ENCODE data around the gene BBS4.

The BBS4 gene

DNA sequence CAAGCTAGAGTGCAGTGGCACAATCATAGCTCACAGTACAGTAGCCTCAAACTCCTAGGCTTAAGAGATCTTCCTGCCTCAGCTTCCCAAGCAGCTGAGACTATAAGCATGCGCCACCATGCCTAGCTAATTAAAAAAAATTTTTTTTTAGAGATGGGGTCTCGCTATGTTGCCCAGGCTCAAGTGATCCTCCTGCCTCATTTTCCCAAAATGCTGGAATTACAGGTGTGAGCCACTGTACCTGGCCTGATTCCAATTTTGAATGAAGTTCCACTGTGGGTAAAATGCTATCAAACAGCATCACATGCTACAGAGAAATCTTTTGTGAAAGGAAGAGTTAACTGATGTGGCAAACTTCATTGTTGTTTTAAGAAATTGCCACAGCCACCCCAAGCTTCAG, 80.0 kb downstream of the BBS4 start:
- no peak for DNase-seq (ENCODE audit: low spot score)

DNA sequence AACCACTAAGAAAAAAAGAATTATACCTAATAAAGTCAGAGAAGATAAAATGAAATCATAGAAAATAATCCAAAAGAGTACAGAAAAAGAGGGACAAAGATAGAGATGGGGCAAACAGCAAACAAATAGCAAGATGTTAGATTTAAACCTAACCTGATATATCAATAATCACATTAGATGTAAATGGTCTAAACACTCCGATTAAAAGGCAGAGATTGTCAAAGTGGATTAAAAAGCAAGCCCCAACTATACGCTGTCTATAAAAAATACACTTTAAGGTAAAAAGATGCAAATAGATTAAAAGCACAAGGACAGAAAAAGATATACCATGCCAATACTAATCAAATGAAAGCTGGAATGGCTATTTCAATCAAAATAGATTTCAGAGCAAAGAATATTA, 80.8 kb downstream of the BBS4 start:
- no peak for DNase-seq (ENCODE audit: low spot score)

DNA sequence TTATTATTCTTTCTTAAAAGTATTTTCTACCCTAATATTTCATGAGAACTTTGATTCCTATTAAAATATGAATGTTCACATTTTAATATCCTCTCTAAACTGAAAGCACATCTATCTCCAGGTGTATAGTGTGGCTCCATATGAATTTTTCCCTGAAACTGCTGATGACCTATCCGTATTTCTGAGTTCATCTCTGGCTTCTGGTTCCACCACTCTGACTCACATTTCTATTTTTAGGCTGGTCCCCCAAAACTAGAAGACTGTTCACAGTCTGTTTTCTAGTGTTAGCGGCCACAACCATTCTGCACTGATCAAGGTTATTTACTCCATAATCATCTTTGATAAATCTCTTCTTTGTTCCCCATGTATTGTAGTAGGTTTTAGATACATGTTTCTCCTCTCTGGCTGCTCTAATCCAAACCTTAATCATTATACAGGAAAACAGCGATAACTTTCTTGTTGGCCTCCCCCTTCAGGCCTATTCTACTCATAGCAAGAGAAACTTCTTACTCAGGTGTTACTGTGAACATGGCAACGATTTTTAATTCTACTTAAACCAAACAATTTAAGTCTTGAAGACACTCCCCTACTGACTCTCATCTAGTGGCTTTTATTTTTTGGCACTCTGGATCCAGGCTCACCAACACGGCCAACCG, 84.8 kb downstream of the BBS4 start:
- DNase-seq (ENCODE audit: low spot score): no peak

DNA sequence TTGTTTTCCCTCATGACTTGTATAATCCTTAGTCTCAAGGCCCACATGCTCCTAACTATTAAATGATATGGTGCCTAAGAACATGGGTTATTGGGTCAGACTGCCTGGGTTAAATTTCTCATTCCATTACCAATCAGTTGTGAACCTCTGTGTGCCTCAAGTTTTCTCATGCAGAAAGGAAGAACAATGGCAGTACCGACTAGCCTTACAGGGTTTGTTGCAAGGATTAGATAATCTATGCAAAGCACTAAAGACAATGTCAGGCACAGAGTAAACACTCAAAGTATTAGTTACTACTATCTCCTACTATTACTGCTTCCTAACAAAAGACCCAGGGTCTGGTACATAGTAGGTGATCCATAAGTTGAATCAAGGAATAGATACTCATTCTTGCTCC, 85.3 kb downstream of the BBS4 start:
- no peak for DNase-seq (ENCODE audit: low spot score)

DNA sequence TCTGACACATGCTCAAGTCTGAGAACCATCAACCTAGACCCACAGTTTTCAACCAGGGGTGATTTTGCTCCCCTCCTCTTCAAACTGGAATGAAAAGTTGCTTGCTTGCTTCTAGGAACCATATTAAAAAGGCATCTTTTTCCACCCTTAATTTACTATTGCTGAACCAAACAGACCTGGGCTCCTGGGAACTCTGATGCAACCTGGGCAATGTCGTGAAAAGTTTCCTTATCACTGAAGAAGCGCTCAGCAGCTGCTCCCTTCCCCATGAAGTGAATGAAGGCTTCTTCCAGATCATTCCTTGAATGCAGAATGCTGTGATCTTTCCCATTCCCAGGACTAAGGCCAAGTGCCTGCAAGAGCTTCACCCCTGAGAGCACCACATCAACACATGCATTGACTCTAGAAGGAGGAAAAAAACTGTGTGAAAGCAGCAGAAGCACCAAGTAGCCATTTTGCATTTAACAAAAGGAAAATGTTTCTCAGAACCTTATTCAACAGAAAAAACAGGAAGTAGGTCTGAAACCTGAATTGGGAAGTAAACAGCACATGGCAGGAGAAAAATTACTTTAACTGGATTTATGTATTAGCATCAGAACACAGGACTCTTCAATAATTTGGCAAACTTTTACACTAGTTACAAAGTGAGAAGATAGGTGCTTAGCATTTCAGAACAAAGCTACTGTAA, 88.8 kb downstream of the BBS4 start:
- no peak for DNase-seq (ENCODE audit: low spot score)

DNA sequence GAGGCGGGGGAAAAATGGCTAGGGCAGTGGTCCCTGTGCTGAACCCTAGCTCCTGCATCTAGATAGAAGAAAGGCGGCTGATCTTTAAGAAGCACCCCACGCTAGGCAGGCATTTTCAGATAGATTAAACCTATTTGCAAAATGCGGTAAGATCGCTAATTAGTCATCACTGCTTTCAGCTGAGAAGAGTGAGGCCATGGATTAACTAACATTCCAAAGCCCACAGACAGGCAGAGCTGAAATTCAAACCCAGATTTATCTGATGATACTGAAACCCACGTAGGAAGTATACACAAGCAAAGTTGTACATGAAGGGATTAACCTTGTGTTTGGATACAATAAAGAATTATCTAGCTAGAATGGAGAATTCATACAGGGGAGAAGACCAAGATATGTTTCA, 92.8 kb downstream of the BBS4 start:
- no peak for DNase-seq (ENCODE audit: low spot score)

DNA sequence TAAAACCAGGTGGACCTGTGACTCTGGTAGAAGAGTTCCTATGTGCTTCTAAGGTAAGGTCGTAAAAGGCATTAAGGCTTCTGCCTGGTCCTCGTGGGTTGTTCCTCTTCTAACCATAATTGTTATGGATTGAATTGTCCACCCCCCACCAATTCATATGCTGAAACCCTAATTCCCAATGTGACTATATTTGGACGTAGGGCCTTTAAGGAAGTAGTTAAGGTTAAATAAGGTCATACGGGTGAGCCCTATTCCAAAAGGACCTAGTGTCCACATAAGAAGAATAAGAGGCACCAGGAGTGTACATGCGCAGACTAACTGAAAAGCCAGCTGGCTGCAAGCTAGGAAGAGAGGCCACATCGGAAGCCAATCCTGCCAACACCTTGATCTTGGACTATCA, 95.6 kb downstream of the BBS4 start:
- DNase-seq (ENCODE audit: low spot score): no peak

DNA sequence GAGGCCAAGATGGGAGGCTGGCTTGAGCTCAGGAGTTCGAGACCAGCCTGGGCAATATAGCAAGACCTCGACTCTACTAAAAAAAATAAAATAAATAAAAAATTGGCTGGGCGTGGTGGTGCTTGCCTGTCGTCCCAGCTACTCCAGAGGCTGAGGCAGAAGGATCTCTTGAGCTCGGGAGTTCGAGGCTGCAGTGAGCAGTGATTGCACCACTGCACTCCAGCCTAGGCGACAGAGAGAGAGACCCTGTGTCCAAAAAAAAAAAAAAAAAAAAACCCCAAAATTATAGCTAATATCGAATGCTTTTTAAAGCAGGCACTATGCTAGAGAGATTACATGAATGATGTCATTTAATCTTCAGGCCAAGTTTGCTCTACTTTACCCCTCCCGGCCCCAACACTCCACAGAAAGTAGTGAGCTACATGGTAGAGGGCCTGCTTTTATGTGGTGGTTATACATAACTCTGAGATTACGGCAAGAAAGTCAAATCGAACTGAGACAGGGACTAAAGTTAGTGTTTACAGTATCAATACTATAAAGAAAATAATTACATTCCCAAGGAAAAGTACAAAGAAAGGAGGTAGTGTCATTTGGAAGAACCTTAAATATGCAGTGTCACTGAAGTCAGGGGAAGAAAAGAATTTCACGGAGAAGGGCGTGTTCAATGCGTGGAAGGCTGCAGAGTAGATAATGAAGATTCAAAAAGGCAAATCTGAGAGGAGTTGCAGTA, 96.4 kb downstream of the BBS4 start:
- DNase-seq (ENCODE audit: low spot score): no peak

DNA sequence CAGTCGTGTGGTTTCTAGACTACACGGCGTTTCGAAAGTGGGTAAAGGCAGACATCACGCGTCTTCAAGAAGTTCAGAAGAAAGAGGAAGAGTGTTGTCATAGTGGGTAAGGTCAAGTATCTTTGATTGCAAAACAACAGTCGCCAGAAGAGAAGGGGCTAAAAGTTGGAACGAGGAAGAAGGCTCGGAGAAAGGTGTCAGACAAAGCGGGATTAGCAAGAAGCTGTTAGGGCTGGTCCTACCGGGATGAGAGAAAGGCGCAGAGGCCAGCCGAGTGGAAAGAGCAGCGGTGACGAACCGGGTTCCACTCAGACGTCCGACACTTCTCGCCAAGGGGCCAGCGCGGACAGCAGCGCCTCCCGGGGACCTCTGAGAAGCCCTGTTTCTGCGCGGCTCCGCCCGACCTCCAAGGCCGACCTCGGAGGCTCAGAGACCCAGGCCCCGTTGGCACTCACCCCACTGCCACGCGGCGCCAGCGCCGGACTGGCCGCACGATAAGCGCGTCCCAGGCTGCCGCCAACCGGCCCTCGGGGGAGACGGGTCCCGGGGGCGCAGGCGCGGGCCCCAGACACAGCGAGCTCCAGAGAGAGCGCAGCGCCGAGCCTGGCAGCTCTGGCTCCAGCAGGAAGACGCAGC, 97.1 kb downstream of the BBS4 start:
- no peak for DNase-seq (ENCODE audit: low spot score)

DNA sequence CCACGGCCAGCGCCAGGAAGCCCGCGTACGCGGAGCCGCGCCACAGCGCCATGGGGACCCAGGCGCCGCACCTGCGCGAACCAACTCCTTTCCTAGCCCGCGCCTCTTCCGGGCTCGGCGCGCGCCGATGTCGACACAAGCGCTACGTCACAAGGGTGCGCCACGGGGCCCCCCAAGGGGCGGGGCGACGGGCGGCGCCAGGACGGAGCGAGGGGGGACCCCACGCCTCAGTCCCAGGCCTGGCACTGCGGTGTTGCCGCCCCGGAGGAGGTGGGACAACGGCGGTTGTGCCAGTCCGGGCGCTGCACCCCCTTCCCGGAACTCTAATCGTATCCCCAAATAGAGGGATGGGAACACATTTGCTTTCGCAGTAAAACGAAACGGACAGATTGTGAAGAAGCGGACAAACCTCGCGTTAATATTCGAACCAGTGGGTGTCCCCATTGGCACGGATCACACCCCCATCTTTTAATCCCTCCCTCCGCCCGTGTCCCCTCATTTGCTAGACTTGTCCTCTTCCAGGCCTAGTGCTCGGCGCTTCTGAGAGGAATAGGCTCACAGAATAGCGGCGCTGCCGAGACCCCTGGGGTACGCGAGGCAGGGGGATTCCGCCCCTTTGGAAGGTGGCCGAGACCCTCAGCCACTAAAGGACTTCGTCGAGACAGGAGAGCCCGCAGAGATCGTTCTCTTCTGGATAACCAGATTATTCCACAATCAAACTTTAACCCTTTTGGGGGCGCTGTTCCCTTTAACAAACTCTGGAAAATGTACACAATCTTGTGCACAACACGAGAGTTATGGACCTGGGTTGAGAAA, 97.8 kb downstream of the BBS4 start, which contains the start of gene ADPGK:
Gene ADPGK (minus strand): TSS at position 119 of the 816 bp plus-strand sequence. CDS start 67 bp downstream, at position 52.
- DNase-seq (ENCODE audit: low spot score): peak; percentile 99

DNA sequence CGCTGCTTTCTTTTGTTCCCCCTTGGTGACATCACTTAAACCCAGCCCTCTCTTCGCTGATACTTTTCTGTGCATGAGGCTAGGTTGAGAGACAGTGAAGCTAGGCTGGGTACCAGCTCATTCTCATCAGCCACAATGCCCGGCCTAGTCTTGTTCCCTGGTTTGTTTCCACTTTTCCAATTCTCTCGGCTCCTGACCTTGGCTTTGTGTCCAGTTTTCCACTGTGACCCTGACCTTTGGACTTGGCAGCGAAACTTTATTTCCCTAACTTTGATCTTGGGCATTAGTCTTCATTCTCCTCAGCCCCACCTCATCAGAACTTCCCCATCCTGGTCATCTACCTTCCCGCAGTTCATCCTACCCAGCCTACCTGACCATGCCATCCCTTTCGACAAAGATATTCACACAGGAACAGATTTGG, 98.5 kb downstream of the BBS4 start:
- DNase-seq (ENCODE audit: low spot score): no peak

DNA sequence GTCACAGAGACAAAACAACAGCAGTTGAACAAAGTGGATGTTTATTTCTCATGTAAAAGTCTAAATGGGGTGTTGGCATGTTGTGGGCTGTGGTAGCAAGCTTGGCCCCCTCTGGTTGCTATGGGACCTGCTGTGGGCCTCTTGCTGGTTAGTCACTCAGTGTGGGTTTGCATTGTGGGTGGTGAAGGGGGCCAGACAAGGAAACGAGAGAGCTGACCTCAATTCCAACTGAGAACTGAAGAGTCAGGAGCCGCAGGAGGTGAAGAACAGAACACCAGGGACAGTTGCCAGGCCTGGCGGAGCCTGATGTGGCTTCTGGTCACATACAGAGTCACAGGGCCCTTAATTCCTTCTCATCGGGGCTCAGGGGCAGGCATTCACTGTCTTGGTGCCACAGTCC, 99.4 kb downstream of the BBS4 start:
- DNase-seq (ENCODE audit: low spot score): no peak

DNA sequence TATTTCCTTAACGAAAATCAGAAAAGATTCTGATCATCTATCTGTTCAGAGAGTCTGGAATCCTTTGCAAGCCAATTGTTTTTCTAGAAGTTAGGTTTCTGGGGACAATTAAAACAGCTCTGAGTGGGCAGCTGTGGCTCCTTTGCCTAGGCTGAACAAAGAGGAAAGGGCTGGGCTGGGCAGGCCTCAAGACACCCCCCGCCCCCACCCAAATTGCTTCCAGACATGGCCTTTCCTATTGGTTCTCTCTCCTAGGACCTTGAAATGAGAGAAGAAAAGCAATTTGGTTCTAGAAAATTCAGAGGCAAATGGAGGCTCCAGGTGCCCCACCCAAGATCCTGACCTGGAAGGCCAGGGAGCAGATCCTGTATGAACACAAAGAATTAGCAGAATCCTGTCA, 99.8 kb downstream of the BBS4 start:
- DNase-seq (ENCODE audit: low spot score): no peak

DNA sequence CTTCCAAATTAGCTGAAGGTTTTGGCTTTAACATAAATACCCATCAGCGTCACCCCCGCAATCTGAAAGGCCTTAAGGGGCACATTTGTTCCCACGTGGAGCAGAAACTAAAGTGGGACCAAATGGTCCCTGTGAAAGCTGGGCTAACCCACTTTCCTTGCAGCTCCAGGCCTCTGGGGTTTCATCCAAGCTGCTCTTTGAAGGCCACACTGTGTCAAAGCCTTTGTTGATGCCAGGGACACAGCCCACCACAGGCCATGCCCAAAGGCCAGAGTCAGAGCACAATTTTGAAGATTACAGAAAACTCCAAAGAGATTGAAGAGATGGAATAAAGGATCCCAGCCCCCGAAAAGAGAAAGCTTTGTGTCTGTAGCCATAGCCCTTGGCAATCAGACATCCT, 100.2 kb downstream of the BBS4 start:
- no peak for DNase-seq (ENCODE audit: low spot score)

DNA sequence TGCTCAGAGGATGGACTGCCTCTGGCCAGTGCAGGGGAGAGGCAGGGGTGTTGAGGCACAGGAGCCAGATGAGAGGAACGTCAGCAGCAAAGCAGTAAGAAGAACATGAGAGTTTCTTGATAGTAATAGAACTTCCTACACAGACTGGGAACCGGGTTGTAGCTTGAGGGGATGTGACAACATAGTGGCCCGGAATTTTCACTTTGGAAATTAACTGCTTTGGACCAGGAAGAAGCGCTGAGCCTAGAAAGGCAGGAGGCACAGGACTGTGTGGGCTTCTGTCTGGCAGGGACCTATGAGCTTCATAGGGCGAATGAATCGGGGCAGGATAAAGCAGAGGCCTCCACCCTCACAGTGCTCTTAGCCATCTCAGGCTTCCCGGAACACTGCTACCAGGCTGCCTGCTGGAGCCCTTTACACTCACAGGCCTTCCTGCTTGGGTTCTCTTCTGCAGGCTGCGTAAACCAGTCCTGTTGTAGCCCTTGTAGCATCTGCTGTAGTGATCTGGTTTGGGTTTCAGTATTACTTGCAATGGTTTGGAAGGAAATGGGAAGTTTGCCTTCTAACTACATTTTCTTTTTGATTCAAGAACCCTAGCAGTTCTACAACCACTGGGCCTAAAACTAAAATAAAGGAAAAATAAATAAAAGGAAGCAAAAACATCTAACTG, 100.8 kb downstream of the BBS4 start:
- no peak for DNase-seq (ENCODE audit: low spot score)

DNA sequence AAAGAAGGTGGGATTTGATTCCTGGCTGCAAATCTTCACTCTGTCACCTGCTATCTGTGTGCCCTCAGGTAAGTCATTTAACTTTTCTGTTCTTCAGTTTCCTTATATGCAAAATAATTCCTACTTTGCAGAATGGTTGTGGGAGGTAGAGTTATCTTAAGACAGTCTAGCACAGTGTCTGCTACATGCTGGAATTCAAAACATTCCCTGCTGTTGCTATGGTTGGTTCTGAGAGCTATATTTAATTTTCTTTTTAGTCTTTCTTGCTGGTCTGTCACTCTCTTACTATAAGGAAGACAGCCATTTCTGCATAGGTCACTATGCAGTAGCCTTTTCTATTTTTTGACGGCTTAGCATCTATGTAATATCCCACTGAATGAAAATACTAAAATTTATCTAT, 101.5 kb downstream of the BBS4 start:
- DNase-seq (ENCODE audit: low spot score): no peak
